Astrocyte of the spinal cord (primary cell): ENCODE results near the gene ZFAND3.

ENCODE experiments used
- DNase-seq: peaks from one replicate; pipeline ENCODE4 v3.0.0; 2011; ENCODE audit warnings: low read depth, low spot score
- H3K4me3 ChIP-seq: 2 replicates; pipeline ENCODE4 v1.5.1; 2011; ENCODE audit warnings: low read depth, mild to moderate bottlenecking, low read length, moderate library complexity
- CTCF ChIP-seq: IDR thresholded peaks from 2 replicates; pipeline ENCODE4 v1.5.1; 2012; ENCODE audit warnings: low read depth, mild to moderate bottlenecking, low read length, inconsistent platforms
- in situ Hi-C: cut with HindIII; loops from 2 replicates; pipeline ENCODE4 v1.10.0; 2017; ENCODE audit warnings: low sequenced_read_pairs

The ZFAND3 gene

DNA sequence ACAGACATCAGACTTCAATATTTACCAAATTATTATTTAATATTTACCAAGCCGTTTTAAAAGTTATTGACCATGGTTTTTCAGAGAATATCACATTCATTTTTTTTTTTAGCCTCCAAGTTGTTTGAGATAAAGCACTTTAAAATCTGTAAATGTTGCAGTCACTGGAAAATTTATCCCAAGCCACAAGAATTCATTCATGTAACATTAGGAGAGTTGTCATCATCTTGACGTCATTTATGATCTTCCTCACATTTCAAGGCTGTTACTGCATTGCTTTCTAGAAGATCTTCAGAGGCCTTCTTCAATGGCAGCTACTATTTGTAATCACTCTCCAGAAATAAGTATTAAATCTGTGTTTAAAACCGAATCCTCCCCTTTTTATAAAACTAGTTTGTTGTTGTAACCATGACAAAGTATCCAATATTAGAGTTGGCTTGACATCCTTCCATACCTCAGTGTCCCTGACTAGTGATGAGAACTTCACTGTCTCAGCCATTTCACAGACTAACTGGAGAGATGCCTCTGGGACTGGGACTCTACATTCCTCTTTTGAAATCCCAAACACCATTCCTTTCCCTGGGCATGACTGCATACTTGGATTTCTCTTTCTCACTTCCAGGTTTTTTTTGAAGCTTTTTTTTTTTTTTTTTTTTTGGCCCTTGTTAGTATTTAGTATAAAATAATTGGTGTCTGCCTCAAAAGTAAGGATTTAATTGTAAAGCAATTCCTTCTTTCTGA, 100.1 kb downstream of the ZFAND3 start:
- DNase-seq: peak; percentile 66
- no peak overlapping the region for H3K4me3 ChIP-seq
- TF ChIP-seq CTCF: no peak
- in situ Hi-C loops: no loop called here

DNA sequence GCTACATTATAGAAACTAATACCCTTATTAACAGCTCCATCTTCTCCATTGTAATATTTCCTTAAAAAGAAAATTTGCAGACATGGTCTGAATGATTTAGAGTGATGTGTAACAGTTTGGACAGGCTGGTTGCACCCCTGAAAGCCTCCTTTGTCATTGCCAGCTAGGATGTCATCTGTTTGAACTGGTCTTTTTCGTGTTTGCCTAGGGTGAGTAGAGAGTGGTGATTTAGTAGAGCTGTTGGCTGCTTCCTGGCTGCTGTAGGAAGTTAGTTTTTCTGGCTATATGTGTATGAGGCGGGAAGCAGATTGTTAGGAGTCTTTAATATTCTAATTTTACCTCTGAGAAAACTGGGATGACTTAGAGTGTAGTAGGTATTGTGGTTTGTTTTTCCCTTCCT, 101.1 kb downstream of the ZFAND3 start:
- TF ChIP-seq CTCF: no peak
- DNase-seq: no peak
- H3K4me3 ChIP-seq: no peak overlapping the region
- in situ Hi-C loops: no loop called here

DNA sequence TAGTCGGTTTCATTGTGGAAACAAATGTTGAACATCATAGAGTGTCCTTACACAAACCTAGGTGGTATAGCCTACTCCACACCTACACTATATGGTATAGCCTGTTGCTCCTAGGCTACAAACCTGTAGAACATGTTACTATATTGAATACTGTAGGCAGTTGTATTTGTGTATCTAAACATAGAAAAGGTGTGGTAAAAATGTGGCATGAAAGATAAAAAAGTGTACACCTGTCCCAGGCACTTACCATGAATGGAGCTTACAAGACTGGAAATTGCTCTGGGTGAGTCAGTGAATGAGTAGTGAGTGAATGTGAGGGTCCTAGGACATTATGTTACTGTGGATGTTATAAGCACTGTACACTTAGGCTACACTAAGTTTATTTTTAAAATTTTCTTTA, 103.0 kb downstream of the ZFAND3 start:
- in situ Hi-C loops: no loop called here
- no peak overlapping the region for H3K4me3 ChIP-seq
- no peak for DNase-seq
- TF ChIP-seq CTCF: no peak

DNA sequence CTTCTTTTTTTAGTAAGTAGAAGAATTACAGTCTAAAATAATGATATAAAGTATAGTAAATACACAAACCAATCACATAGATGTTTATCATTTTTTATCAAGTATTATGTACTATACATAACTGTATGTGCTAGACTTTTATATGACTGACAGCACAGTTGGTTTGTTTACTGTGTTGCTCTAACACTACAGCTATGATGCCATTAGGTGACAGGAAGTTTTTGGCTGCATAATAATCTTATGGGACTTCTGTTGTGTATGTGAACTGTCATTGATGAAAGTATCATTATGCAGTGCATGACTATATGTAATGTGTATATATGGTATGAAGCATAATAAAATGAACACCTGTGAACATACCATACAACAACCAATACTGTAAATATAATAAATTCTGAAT, 104.0 kb downstream of the ZFAND3 start:
- DNase-seq: no peak
- no peak overlapping the region for H3K4me3 ChIP-seq
- TF ChIP-seq CTCF: no peak
- in situ Hi-C loops: no loop called here

- in situ Hi-C loops: no loop called here
- no peak overlapping the region for H3K4me3 ChIP-seq
- DNase-seq: no peak
- no peak for TF ChIP-seq CTCF
Observed at GRCh38 chr6:37926661-37927060, 107.1 kb downstream of the ZFAND3 start.

DNA sequence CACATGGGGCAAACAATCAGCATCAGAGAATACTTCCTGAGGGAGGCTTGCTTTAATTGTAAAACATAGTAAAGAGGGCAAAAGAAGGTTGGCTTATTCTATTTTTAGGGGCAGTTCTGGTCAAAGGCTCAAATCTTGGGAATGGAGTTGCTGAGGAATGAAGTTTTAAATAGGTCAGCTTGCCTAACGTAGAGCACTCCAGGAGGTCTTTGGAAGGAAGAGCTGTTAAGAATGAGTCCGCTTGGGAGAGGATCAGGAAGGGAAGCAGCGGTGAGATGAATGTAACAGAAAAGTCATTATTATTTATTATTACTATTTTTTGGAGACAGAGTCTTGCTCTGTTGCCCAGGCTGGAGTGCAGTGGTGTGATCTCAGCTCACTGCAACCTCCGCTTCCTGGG, 108.7 kb downstream of the ZFAND3 start:
- no peak for TF ChIP-seq CTCF
- H3K4me3 ChIP-seq: no peak overlapping the region
- no peak for DNase-seq
- in situ Hi-C loops: no loop called here
